Fibroblast of lung (primary cell): ENCODE results near the gene ACADVL. TPM values are rescaled to one million over a fixed set of nuclear protein-coding genes. Genes with fewer than 3 reads are reported as not detected.

Experiments
- DNase-seq, 2 donors: peaks; one replicate each; pipeline versions ENCODE4 v3.0.0 to v3.0.0-alpha.2; 2010; ENCODE audit warnings: low read depth in 2 of 2
- H2AFZ ChIP-seq: 2 replicates; pipeline ENCODE4 v1.5.1; 2012; ENCODE audit warnings: low read length, control low read depth, inconsistent platforms
- H3K27ac ChIP-seq: 2 replicates; pipeline ENCODE4 v1.5.1; 2011; ENCODE audit warnings: low read length, control low read depth; ENCODE audit not compliant: insufficient read depth
- H3K27me3 ChIP-seq: 2 replicates; pipeline ENCODE4 v1.5.1; 2011; ENCODE audit warnings: mild to moderate bottlenecking, low read length; ENCODE audit not compliant: control insufficient read depth, insufficient read depth
- H3K36me3 ChIP-seq: 2 replicates; pipeline ENCODE4 v1.5.1; 2011; ENCODE audit warnings: low read length; ENCODE audit not compliant: control insufficient read depth, insufficient read depth
- H3K4me1 ChIP-seq: 2 replicates; pipeline ENCODE4 v1.5.1; 2011; ENCODE audit warnings: low read length; ENCODE audit not compliant: control insufficient read depth, insufficient read depth; ENCODE audit errors: extremely low read depth
- H3K4me2 ChIP-seq: 2 replicates; pipeline ENCODE4 v1.5.1; 2011; ENCODE audit warnings: low read length, control low read depth; ENCODE audit not compliant: insufficient read depth; ENCODE audit errors: extremely low read depth
- H3K4me3 ChIP-seq, 4 experiments: fragments of 200-600 bp in 1 of 4; sonication (generic) in 1 of 4; replicated peaks in 1 of 4; 2 replicates each; pipeline ENCODE4 v1.5.1; 2011 to 2016; ENCODE audit warnings: low read length in 4 of 4, low read depth in 3 of 4, mild to moderate bottlenecking in 3 of 4, control low read depth in 2 of 4, inconsistent platforms in 1 of 4, mixed read lengths in 1 of 4; ENCODE audit not compliant: insufficient read depth in 1 of 4; ENCODE audit errors: control extremely low read depth in 1 of 4
- H3K79me2 ChIP-seq: 2 replicates; pipeline ENCODE4 v1.5.1; 2012; ENCODE audit warnings: mild to moderate bottlenecking, low read length, inconsistent platforms; ENCODE audit not compliant: control insufficient read depth, insufficient read depth
- H3K9ac ChIP-seq: 2 replicates; pipeline ENCODE4 v1.5.1; 2011; ENCODE audit warnings: mild to moderate bottlenecking, low read length, control low read depth; ENCODE audit not compliant: insufficient read depth
- H3K9me3 ChIP-seq: 2 replicates; pipeline ENCODE4 v1.5.1; 2012; ENCODE audit warnings: low read depth, low read length; ENCODE audit not compliant: control insufficient read depth, insufficient read depth
- H4K20me1 ChIP-seq: 2 replicates; pipeline ENCODE4 v1.5.1; 2011; ENCODE audit warnings: low read length; ENCODE audit not compliant: control insufficient read depth, insufficient read depth; ENCODE audit errors: extremely low read depth
- EZH2 ChIP-seq: IDR thresholded peaks from 2 replicates; pipeline ENCODE4 v1.5.1; 2012; ENCODE audit warnings: low read length, control low read depth, mild to moderate bottlenecking; ENCODE audit errors: missing control alignments
- polyA plus RNA-seq, 2 donors: library from polyadenylated mRNA; depleted of rRNA in 1 of 2; stranded (reverse) in 1 of 2; unstranded in 1 of 2; fragments of >200 nt; gene quantifications; 2 replicates each; pipeline ENCODE4 v1.2.1, GENCODE V29; 2011 to 2012; ENCODE audit warnings: missing spikeins in 1 of 2
- total RNA-seq: library from RNA; depleted of rRNA; stranded (reverse); fragments of >200 nt; gene quantifications from 2 replicates; pipeline ENCODE4 v1.2.1, GENCODE V29; 2014
- TF ChIP-seq, protein P1 (sequence below), 2 donors: IDR thresholded peaks in 1 of 2; conservative IDR thresholded peaks in 1 of 2; 1 replicate in 1 of 2; 2 replicates in 1 of 2; pipeline ENCODE4 v1.5.1; 2011 to 2012; ENCODE audit warnings: low read length in 2 of 2, control low read depth in 1 of 2, inconsistent platforms in 1 of 2, low read depth in 1 of 2, mild to moderate bottlenecking in 1 of 2

ACADVL gene
- total and polyA plus RNA-seq, 2 donors (not counting 1 experiment from before 2014, with no cell fraction given) = 129 to 313 TPM

DNA sequence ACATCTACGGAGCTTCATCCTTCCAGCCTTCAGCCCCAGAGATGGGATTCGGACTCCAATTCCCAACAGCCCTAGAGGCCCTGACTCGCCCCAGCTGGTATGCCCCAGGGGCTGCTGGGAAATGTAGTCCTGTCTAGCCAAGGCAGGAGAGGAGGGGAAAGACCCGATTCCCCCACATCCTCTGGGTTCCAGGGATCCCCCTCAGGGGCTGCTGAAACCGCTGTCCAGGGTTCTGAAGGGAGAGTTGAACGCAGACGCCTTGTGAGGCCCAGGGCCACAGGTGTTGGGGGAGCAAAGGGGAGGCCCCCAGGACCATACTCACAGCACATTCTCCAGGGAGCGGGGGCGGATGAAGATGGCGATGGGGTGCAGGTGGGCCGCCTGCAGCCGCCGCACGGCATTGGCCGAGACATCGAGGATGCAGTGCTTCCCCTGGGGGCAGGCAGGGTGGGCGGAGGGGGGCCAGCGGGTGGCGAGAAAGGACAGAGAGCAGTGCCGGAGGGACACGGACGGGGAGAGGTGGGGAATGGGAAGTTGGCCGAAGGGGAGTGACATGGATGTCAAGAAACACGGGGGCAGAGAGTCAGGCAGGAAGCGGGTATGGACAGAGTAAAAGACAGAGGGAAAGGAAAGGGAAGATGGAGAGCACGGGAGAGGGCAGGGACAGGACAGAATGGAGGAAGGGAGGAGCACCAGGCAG lies 28.0 kb upstream of the ACADVL start:
- no peak for TF ChIP-seq EZH2
- TF ChIP-seq, protein P1, sequence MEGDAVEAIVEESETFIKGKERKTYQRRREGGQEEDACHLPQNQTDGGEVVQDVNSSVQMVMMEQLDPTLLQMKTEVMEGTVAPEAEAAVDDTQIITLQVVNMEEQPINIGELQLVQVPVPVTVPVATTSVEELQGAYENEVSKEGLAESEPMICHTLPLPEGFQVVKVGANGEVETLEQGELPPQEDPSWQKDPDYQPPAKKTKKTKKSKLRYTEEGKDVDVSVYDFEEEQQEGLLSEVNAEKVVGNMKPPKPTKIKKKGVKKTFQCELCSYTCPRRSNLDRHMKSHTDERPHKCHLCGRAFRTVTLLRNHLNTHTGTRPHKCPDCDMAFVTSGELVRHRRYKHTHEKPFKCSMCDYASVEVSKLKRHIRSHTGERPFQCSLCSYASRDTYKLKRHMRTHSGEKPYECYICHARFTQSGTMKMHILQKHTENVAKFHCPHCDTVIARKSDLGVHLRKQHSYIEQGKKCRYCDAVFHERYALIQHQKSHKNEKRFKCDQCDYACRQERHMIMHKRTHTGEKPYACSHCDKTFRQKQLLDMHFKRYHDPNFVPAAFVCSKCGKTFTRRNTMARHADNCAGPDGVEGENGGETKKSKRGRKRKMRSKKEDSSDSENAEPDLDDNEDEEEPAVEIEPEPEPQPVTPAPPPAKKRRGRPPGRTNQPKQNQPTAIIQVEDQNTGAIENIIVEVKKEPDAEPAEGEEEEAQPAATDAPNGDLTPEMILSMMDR (conservative IDR thresholded peaks at IDR 0.05 in 1 of 2, IDR thresholded peaks at IDR 0.05 in 1 of 2; ENCODE audit: low read depth in 1 of 2, low read length in 2 of 2) = no peak
- Histone ChIP-seq H3K4me2 (no peak overlapping the region), H3K27ac (no peak overlapping the region), H2AFZ (no peak overlapping the region), H3K4me3 (no peak overlapping the region), H3K9ac (no peak overlapping the region), H4K20me1 (no peaks in the 10 kb centered on the region), H3K9me3 (no peaks in the 10 kb centered on the region), H3K27me3 (no peaks in the 10 kb centered on the region), H3K36me3 (peaks cover 17% of the 10 kb centered on the region), H3K79me2 (no peaks in the 10 kb centered on the region), H3K4me1 (no peaks in the 10 kb centered on the region)
- DNase-seq = peak in 1 of 2 donors; percentile 21

DNA sequence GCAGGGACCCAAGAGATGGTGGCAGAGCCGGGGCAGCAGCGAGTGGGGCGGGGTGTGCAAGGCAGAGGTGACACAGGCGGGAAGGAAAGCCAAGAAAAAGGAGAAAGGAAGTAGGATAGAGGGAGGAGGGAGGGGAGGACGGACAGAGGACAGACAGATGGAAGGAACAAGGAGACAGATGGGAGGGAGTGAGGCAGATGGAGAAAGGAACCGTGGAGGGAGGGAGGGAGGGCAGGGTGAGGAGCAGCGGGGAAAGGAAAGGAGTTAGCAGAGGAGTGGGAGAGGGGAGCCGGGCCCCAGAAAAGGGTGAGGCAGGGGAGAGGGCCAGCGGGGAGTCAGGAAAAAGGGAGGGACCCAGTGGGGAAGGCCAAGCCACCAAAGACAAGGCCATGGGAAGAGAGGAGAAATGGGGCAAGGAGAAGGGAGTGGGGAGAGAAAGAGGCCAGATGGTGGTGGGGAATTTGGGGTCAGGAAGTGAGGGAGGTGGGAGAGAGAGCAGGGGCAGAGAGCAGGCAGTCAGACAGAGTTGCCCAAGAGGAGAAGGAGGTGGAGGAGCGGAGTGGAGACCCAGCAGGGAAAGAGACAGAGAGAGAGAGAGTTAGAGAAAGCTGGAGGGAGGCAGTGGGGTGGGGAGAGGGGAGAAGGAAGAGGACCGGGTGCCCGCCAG lies 27.3 kb upstream of the ACADVL start:
- Histone ChIP-seq H3K4me3 (no peak overlapping the region), H3K4me2 (no peak overlapping the region), H3K79me2 (no peaks in the 10 kb centered on the region), H3K9me3 (no peaks in the 10 kb centered on the region), H4K20me1 (no peaks in the 10 kb centered on the region), H3K27ac (no peak overlapping the region), H3K27me3 (no peaks in the 10 kb centered on the region), H2AFZ (no peak overlapping the region), H3K9ac (no peak overlapping the region), H3K4me1 (no peaks in the 10 kb centered on the region), H3K36me3 (peaks cover 17% of the 10 kb centered on the region)
- no peak for DNase-seq
- TF ChIP-seq, protein P1 (conservative IDR thresholded peaks at IDR 0.05 in 1 of 2, IDR thresholded peaks at IDR 0.05 in 1 of 2; ENCODE audit: low read depth in 1 of 2, low read length in 2 of 2) = no peak
- no peak for TF ChIP-seq EZH2

DNA sequence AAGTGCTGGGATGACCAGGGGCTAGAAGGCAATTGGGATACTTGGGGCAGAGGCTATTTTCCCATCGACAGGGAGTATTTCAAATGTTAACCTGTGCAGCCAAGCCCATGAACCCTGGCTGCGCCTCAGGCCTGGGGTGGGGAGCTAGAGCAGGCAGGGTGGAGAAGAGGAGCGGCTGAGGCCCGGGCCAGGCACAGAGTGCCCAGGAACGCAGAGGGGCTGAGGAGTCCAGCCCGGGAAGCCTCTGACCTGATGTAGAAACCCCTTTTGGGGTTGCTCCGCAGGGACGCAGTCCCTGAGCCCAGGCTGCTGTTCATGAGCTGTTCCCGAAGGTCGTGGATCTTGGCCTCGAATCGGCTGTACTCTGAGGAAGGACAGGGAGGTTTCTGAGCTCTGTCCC lies 23.8 kb upstream of the ACADVL start:
- Histone ChIP-seq H3K4me1 (no peaks in the 10 kb centered on the region), H3K36me3 (peaks cover 17% of the 10 kb centered on the region), H3K9me3 (no peaks in the 10 kb centered on the region), H3K4me3 (no peak overlapping the region), H3K79me2 (no peaks in the 10 kb centered on the region), H3K27me3 (no peaks in the 10 kb centered on the region), H3K4me2 (no peak overlapping the region), H4K20me1 (no peaks in the 10 kb centered on the region), H3K27ac (no peak overlapping the region), H3K9ac (no peak overlapping the region), H2AFZ (no peak overlapping the region)
- TF ChIP-seq, protein P1 (conservative IDR thresholded peaks at IDR 0.05 in 1 of 2, IDR thresholded peaks at IDR 0.05 in 1 of 2; ENCODE audit: low read depth in 1 of 2, low read length in 2 of 2) = no peak
- no peak for TF ChIP-seq EZH2
- no peak for DNase-seq
